Effector memory CD8-positive, alpha-beta T cell (primary cell): Measurements from ENCODE around the gene LCP1.
"Not testable (repeated sequence)": the region's sequence is repeated elsewhere in the genome, so short reads cannot be mapped to it uniquely, and the experiment has no call there.

ENCODE experiments used
- ATAC-seq: fragments of 150-1000 bp; cut with Tn5 transposase; replicated peaks from 2 replicates; pipeline ENCODE4 v1.10.0; 2021; ENCODE audit warnings: mild to moderate bottlenecking, moderate library complexity
- DNase-seq, 3 experiments: peaks; one replicate each; pipeline ENCODE4 v3.0.0; 2021
- H3K27ac Mint-ChIP-seq, 2 donors: one replicate each; pipeline ENCODE4 v1.8.0; 2022; ENCODE audit warnings: mild to moderate bottlenecking in 2 of 2, mixed read lengths in 2 of 2, moderate library complexity in 2 of 2
- H3K27me3 Mint-ChIP-seq, 2 donors: one replicate each; pipeline ENCODE4 v1.8.0; 2022; ENCODE audit warnings: mixed read lengths in 2 of 2
- H3K36me3 Mint-ChIP-seq: one replicate; pipeline ENCODE4 v1.8.0; 2022; ENCODE audit warnings: mild to moderate bottlenecking, moderate library complexity, mixed read lengths; ENCODE audit not compliant: insufficient read depth
- H3K4me1 Mint-ChIP-seq, 2 donors: one replicate each; pipeline ENCODE4 v1.8.0; 2022; ENCODE audit warnings: low read depth in 2 of 2, mixed read lengths in 2 of 2
- H3K4me3 Mint-ChIP-seq, 2 donors: one replicate each; pipeline ENCODE4 v1.8.0; 2022; ENCODE audit warnings: mild to moderate bottlenecking in 2 of 2, mixed read lengths in 2 of 2, moderate library complexity in 2 of 2
- H3K9me3 Mint-ChIP-seq, 2 donors: one replicate each; pipeline ENCODE4 v1.8.0; 2022; ENCODE audit warnings: mixed read lengths in 2 of 2
- total RNA-seq, 9 experiments: gene quantifications; one replicate each; lab custom pipeline; 2026; lab: John Stamatoyannopoulos, UW

The LCP1 gene, protein sequence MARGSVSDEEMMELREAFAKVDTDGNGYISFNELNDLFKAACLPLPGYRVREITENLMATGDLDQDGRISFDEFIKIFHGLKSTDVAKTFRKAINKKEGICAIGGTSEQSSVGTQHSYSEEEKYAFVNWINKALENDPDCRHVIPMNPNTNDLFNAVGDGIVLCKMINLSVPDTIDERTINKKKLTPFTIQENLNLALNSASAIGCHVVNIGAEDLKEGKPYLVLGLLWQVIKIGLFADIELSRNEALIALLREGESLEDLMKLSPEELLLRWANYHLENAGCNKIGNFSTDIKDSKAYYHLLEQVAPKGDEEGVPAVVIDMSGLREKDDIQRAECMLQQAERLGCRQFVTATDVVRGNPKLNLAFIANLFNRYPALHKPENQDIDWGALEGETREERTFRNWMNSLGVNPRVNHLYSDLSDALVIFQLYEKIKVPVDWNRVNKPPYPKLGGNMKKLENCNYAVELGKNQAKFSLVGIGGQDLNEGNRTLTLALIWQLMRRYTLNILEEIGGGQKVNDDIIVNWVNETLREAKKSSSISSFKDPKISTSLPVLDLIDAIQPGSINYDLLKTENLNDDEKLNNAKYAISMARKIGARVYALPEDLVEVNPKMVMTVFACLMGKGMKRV
- total RNA-seq: 930 to 1,943 (median 1,363) reads per million in 9 experiments

DNA sequence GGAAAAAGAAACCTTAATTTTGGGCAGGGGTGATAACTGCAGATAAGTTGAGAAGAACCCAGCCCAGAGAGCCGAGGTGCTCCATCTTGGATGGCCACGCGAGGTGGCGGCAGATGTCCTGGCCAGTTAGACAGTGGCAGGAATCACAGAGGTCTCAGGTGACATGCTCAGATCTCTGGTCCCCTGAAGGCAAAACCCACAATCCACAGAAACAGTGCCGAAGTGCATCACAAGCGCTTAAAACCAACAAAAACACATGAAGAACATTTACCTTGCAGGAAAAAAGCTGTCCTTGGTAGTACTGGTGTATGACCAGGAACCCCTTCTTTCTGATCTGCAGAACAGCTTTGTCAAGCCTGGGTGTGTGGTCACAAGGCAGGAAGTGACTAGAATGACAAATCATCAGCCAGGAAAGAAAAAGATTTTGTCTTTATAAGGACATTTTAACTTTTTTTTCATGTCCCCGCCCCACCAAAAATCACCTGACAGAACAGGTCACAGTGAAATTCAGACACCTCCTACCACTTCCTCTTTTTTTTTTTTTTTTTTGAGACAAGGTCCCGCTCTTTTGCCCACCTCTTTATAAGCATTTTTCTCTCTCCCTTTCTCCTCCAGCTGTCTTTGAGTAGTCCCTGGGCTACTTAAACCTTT lies at the start of gene LCP1:
TSS of gene LCP1 (minus strand) at position 338 of the 651 bp plus-strand sequence. CDS start 22,515 bp downstream, outside the sequence.
- H3K36me3 Mint-ChIP-seq: peaks cover 58% of the 10 kb centered on the region
- ATAC-seq (peak; percentile 75), DNase-seq (peak; percentile 81 to 84 (median 83))
- H3K4me3 Mint-ChIP-seq: peak within 1 kb of the TSS; percentile 91 to 98
- no peaks in the 10 kb centered on the region for H3K9me3 Mint-ChIP-seq
- H3K27me3 Mint-ChIP-seq: no peaks in the 10 kb centered on the region
- H3K27ac Mint-ChIP-seq: peak within 1 kb of the TSS; percentile 91 to 96
- peaks cover 45 to 70% of the 10 kb centered on the region in 2 donors for H3K4me1 Mint-ChIP-seq

DNA sequence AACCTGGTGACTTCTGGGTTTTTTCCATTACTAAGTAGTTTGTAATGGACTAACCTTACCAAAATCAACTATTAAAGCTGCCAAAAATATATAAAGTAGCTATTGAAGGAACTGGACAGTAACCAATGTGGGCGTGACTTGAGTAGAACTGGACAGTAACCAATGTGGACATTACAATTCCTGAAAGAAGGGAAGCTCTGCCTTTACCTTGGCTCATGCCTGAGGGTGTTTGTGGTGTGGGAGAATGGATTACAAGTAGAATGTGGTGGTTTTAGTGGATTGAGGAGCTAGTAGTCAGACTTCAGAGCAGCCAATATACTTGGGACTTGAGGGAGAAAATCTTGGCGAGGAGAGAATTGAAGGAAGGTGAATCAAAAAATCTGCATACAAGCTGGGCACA lies 47.3 kb upstream of the LCP1 start:
- DNase-seq (no peak), ATAC-seq (no peak)
- no peak overlapping the region for H3K27ac Mint-ChIP-seq
- H3K36me3 Mint-ChIP-seq: no peaks in the 10 kb centered on the region
- no peak overlapping the region for H3K4me3 Mint-ChIP-seq
- peaks cover 5 to 26% of the 10 kb centered on the region in 2 donors for H3K9me3 Mint-ChIP-seq
- no peaks in the 10 kb centered on the region for H3K27me3 Mint-ChIP-seq
- H3K4me1 Mint-ChIP-seq: no peaks in the 10 kb centered on the region

DNA sequence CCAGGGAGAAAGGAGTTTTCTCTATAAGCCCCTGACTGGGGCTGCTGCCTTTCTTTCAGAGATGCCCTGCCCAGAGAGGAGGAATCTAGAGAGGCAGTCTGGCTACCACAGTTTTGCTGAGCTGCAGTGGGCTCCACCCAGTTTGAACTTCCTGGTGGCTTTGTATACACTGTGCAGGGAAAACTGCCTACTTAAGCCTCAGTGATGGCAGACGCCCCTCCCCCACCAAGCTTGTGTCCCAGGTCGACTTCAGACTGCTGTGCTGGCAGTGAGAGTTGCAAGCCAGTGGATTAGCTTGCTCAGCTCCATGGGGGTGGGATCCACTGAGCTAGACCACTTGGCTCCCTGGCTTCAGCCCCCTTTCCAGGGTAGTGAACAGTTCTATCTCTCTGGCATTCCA lies 38.3 kb upstream of the LCP1 start:
- H3K27me3 Mint-ChIP-seq, H3K27ac Mint-ChIP-seq, ATAC-seq, H3K36me3 Mint-ChIP-seq, DNase-seq, H3K9me3 Mint-ChIP-seq, H3K4me1 Mint-ChIP-seq, H3K4me3 Mint-ChIP-seq: not testable (repeated sequence)

DNA sequence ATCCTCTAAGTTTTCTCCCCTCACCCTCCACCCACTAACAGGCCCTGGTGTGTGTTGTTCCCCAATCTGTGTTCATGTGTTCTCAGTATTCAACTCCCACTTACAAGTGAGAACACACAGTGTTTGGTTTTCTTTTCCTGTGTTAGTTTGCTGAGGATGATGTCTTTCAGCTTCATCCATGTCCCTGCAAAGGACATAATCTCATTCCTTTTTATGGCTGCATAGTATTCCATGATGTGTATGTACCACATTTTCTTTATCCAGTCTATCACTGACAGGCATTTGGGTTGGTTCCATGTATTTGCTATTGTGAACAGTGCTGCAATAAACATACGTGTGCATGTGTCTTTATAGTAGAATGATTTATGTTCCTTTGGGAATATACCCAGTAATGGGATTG lies 32.8 kb upstream of the LCP1 start:
- H3K27me3 Mint-ChIP-seq, DNase-seq, ATAC-seq, H3K9me3 Mint-ChIP-seq, H3K4me3 Mint-ChIP-seq, H3K27ac Mint-ChIP-seq, H3K36me3 Mint-ChIP-seq: not testable (repeated sequence)
- peaks cover 5 to 17% of the 10 kb centered on the region in 2 donors for H3K4me1 Mint-ChIP-seq

DNA sequence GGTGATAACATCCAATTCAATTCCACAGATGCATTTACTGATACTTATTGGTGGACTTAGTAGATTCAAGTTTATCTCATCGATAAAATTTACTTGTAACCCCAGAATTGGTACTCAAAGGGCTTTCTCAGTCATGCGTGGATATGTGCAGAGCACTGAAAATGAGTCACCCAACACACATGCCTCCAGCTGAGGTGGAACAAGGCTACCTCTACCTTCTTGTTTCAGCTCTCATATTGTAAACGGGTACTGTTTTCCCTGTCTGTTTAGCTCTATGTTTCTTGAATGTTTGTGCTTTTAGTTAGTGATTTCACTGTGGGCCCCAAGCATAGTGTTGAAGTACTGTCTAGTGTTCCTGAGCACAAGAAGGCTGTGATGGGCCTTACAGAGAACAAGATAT lies 31.3 kb upstream of the LCP1 start:
- H3K27ac Mint-ChIP-seq: peak overlapping the region in 1 of 2 donors; percentile 26
- H3K4me3 Mint-ChIP-seq: no peak overlapping the region
- H3K4me1 Mint-ChIP-seq: peaks cover 5 to 14% of the 10 kb centered on the region in 2 donors
- H3K9me3 Mint-ChIP-seq: peaks cover 0 to 2% of the 10 kb centered on the region in 2 donors
- no peak for ATAC-seq
- H3K36me3 Mint-ChIP-seq: peaks cover 7% of the 10 kb centered on the region
- DNase-seq: no peak
- no peaks in the 10 kb centered on the region for H3K27me3 Mint-ChIP-seq

DNA sequence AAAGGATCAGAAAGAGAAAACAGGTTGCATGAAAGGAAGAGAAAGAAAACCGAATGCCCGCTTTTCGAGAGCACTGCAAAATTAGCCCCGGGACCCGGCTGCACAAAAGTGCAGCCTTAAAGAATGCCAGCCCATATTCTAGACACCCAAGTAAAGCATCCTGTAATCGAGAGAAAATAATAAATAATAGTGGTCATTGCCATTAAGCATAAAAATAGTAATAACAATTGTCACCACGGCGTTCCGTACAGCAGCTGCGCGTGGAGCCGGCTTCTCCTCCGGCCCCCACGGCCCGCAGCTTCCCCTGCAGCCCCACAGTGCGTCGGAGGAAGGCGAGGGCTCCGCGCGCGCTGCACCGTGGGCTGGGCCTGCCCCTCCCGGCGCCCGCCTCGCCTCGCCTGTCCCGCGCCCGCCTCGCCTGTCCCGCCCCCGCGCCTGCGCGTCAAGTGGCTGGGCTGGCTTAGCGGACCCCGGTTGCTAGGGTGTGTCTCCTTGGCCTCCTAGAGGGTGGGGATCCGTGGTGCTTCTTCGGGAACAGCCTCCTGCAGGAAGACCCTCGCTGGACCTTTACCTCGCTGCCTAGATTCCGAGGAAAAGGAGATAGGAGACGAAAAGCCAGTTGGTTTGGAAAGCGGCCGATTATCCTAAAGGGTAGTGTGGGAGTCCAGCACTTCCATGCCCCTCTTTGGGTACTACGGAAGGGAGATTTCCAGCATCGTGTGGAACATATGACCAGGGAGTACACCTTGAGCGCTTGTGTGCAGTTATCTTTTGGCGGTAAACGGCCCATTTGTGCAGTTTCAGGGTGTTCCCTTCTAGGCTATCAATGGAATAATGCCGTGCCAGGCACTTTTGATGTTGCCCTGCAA lies 29.7 kb upstream of the LCP1 start, which contains the start of gene LRRC63:
TSS of gene LRRC63 (plus strand) at position 446 of the 869 bp plus-strand sequence. CDS start 1,107 bp downstream, outside the sequence.
- peak within 1 kb of the TSS; percentile 85 to 86 for H3K4me3 Mint-ChIP-seq

DNA sequence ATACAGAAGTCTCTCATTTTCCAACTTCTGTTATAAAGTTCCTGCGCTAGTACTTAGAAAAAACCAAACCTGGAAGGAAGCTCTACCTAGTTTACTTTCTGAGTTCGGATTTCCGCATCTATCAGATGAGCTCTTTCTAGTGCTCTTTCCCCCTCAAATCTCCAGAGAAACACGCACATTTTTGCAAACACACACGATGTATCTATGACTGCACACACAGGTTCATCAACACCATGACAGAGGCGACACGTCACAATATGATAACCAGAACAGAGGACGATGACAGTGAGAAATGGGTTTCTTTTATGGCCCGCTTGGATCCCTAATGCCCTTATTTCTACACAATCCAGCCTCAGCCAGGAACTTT lies 29.1 kb upstream of the LCP1 start:
- Mint-ChIP-seq H3K27ac (peak overlapping the region; percentile 89 to 90), H3K4me3 (peak overlapping the region; percentile 85 to 86), H3K36me3 (peaks cover 7% of the 10 kb centered on the region), H3K4me1 (peaks cover 5 to 14% of the 10 kb centered on the region in 2 donors), H3K9me3 (peaks cover 0 to 2% of the 10 kb centered on the region in 2 donors), H3K27me3 (no peaks in the 10 kb centered on the region)
- DNase-seq (peak; percentile 41 to 46 (median 45)), ATAC-seq (peak; percentile 71)

More for the DNA sequence above, 29.7 kb upstream of the LCP1 start, which contains the start of gene LRRC63:
- peak within 1 kb of the TSS; percentile 89 to 90 for H3K27ac Mint-ChIP-seq
- H3K9me3 Mint-ChIP-seq: peaks cover 0 to 2% of the 10 kb centered on the region in 2 donors
- H3K4me1 Mint-ChIP-seq: peaks cover 5 to 14% of the 10 kb centered on the region in 2 donors
- H3K36me3 Mint-ChIP-seq: peaks cover 7% of the 10 kb centered on the region
- DNase-seq: peak; percentile 81 to 84 (median 84)
- no peaks in the 10 kb centered on the region for H3K27me3 Mint-ChIP-seq
- ATAC-seq: peak; percentile 96

DNA sequence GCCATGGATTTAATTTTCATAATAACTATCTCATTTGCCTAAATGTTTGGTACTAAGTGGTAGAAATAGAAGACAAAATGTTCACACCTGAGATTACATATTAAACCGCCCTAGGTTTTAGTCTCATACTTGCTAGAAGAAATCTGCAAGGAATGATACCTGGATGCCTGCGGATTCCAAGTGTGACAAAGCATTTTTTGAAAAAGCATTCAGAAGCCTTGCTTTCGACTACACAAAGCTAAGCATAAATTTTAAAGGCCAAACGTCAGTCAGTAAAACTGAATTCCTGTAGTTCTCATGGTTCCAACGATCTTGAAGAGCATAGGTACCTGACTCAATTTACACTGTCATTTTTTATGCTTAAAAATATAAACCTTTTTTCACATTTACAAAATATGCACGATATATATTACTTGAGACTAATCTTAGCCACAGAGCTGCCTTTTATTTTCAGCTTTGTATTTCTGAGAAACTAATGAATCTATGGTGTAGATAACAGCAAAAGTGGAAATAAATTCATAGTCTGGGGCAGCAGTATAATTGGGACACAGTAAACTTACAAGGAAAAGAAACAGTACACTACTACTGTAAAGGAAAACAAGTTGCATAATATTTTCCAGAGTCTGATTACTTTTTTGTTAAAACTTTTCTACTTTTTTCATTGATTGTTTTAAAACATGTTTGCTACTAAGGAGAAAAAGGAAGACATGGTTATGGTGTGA lies 28.5 kb upstream of the LCP1 start:
- DNase-seq (no peak), ATAC-seq (no peak)
- Mint-ChIP-seq H3K27me3 (no peaks in the 10 kb centered on the region), H3K36me3 (peaks cover 7% of the 10 kb centered on the region), H3K4me3 (peak overlapping the region; percentile 85 to 86), H3K27ac (peak overlapping the region; percentile 89 to 90), H3K9me3 (peaks cover 0 to 2% of the 10 kb centered on the region in 2 donors), H3K4me1 (peaks cover 8 to 14% of the 10 kb centered on the region in 2 donors)

DNA sequence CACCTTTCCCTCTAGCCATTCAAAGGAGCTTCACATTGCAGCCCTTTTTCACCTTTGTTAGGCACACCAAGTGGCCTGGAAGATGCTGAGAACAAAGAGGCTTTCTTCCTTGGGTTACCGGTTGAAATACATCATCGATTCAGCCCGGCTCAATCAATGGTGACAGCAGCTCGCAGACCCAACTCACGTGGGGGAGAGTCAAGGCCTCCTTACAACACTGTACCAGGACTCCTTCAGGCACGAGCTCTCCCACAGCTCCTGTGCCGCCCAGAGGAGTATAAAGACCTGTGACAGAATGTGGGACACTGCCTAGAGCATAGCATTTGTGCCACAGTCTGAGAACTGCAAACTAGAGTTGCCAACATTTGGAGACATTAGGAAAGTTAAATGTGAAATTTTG lies 25.9 kb upstream of the LCP1 start:
- Mint-ChIP-seq H3K4me3 (no peak overlapping the region), H3K27me3 (no peaks in the 10 kb centered on the region), H3K36me3 (peaks cover 7% of the 10 kb centered on the region), H3K27ac (no peak overlapping the region), H3K4me1 (peaks cover 20 to 23% of the 10 kb centered on the region in 2 donors), H3K9me3 (no peaks in the 10 kb centered on the region)
- DNase-seq: no peak
- ATAC-seq: no peak

DNA sequence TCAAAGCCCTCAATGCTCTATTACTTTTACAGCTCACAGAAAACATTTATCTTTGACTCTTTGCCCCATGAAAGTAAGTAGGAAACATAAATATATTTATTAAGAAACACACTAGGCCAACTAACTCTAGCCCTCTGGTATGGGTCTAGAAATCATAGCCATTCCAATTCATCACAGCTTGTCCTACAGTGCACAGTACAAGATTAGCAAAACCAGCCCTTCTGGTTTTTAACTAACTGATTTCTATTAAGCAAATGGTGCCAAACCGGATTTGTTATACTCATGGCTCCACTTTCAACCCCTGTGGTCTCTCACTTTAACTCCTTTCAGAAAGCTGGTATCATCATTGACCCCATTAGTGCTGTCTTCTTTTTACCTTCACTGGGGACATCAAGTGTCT lies 24.2 kb upstream of the LCP1 start:
- peak overlapping the region; percentile 15 to 62 for H3K27ac Mint-ChIP-seq
- H3K9me3 Mint-ChIP-seq: no peaks in the 10 kb centered on the region
- H3K4me1 Mint-ChIP-seq: peaks cover 23 to 28% of the 10 kb centered on the region in 2 donors
- ATAC-seq: no peak
- H3K36me3 Mint-ChIP-seq: peaks cover 4% of the 10 kb centered on the region
- no peak overlapping the region for H3K4me3 Mint-ChIP-seq
- no peaks in the 10 kb centered on the region for H3K27me3 Mint-ChIP-seq
- no peak for DNase-seq

DNA sequence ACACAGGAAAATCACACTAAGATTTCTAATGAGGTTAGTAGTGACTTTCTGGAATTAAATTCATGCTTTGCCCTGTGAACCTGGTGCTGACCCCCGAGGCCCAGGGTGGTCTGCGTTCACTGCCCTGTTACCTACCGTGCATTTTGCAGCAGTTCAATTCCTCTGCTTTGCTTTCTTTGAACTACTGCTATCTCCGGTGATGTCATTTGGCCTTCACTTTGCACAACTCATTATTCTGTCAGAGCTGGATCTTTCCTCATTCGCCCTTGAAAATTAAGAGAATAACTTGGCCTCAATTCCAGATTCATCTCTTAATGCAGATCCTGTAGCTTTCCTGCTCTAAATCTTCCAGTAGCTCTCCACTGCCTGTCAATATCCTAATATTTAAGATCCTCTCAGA lies 21.0 kb upstream of the LCP1 start:
- ATAC-seq (no peak), DNase-seq (no peak)
- H3K36me3 Mint-ChIP-seq: no peaks in the 10 kb centered on the region
- no peaks in the 10 kb centered on the region for H3K27me3 Mint-ChIP-seq
- H3K4me1 Mint-ChIP-seq: peaks cover 25 to 37% of the 10 kb centered on the region in 2 donors
- no peak overlapping the region for H3K27ac Mint-ChIP-seq
- H3K9me3 Mint-ChIP-seq: no peaks in the 10 kb centered on the region
- no peak overlapping the region for H3K4me3 Mint-ChIP-seq

DNA sequence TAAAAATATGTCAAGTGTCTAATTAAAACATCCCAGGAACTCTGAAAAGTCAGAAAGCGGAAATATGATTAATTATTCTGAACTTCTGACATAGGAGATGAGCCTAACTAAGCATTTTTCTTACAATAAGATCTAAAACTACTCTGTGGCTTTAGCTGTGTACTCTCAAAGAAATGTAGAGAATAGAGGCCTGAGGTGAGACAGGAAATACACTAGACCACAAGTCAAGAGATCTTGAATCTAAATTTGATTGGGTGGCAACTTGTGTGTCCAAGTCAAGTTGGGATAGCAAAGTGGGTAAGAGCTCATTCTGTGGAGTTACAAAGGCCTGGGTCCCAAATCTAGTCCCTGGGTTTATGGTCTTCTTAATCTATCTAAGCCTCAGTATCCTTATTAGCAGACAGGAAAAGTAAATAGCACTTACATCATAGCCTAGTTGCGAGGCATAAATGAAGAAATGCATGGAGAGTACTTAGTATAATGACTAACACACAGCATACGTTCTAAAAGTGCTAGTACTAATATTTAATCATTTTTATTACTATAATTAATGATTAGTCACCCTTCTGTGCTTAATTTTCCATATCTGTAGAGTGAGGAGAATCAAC lies 20.3 kb upstream of the LCP1 start:
- peak; percentile 95 for ATAC-seq
- Mint-ChIP-seq H3K4me3 (peak overlapping the region in 1 of 2 donors; percentile 36), H3K4me1 (peaks cover 25 to 37% of the 10 kb centered on the region in 2 donors), H3K27ac (peak overlapping the region; percentile 69 to 88), H3K36me3 (no peaks in the 10 kb centered on the region), H3K27me3 (no peaks in the 10 kb centered on the region), H3K9me3 (no peaks in the 10 kb centered on the region)
- no peak for DNase-seq
